IMR-90 (cell line): Measurements from ENCODE around the gene POLR3B. TPM values are rescaled to one million over a fixed set of nuclear protein-coding genes. Genes with fewer than 3 reads are reported as not detected.

Experiments
- ATAC-seq: fragments of 200-7000 bp; cut with Tn5 transposase; 2 replicates; pipeline ENCODE4 v1.9.1; 2020; ENCODE audit warnings: low read depth, mild to moderate bottlenecking, moderate library complexity
- BruUV-seq: library from RNA; stranded (reverse); fragments of 400-500 nt; replicated peaks from 2 replicates; lab custom pipeline; 2021; lab: Mats Ljungman, UMichigan
- CTCF ChIA-PET: fragments of 300-600 bp; formaldehyde crosslinking; extraction: SDS; loops from one replicate; lab custom pipeline; 2021; ENCODE audit warnings: antibody characterized with exemption; lab: Yijun Ruan, JAX
- POLR2A ChIA-PET: fragments of 300-600 bp; sonication (Branson Sonifier 250); formaldehyde crosslinking; loops from one replicate; lab custom pipeline; 2022; ENCODE audit warnings: antibody characterized with exemption; ENCODE audit not compliant: unreplicated experiment; lab: Charles Lee
- DNase-seq: peaks from one replicate; pipeline ENCODE4 v3.0.0; 2013
- H2AFZ ChIP-seq: replicated peaks from 2 replicates; pipeline ENCODE3; 2013; ENCODE audit warnings: low read length, mild to moderate bottlenecking; ENCODE audit not compliant: poor library complexity
- H2AK5ac ChIP-seq: 2 replicates; pipeline ENCODE4 v1.6.1; 2013; ENCODE audit warnings: low read depth, low read length, inconsistent platforms
- H2AK9ac ChIP-seq: replicated peaks from 2 replicates; pipeline ENCODE3; 2013; ENCODE audit warnings: mild to moderate bottlenecking, low read depth, low read length, moderate library complexity; ENCODE audit not compliant: poor library complexity
- H2BK120ac ChIP-seq: 2 replicates; pipeline ENCODE4 v1.6.1; 2013; ENCODE audit warnings: low read depth, low read length, inconsistent platforms
- H2BK15ac ChIP-seq: 3 replicates; pipeline ENCODE4 v1.6.1; 2013; ENCODE audit warnings: low read depth, low read length, inconsistent platforms
- H2BK20ac ChIP-seq: 2 replicates; pipeline ENCODE4 v1.6.1; 2013; ENCODE audit warnings: low read depth, mild to moderate bottlenecking, inconsistent platforms, low read length, moderate library complexity
- H2BK5ac ChIP-seq: 2 replicates; pipeline ENCODE4 v1.6.1; 2013; ENCODE audit warnings: mild to moderate bottlenecking, low read depth, low read length, inconsistent platforms; ENCODE audit not compliant: poor library complexity, severe bottlenecking
- H3K14ac ChIP-seq: replicated peaks from 2 replicates; pipeline ENCODE4 v1.6.1; 2013; ENCODE audit warnings: low read depth, low read length, inconsistent platforms
- H3K18ac ChIP-seq: 2 replicates; pipeline ENCODE4 v1.6.1; 2013; ENCODE audit warnings: low read depth, low read length, control low read depth
- H3K23ac ChIP-seq: 2 replicates; pipeline ENCODE4 v1.6.1; 2013; ENCODE audit warnings: low read depth, low read length, inconsistent platforms
- H3K27ac ChIP-seq: 2 replicates; pipeline ENCODE4 v1.5.1; 2013; ENCODE audit warnings: mild to moderate bottlenecking, control low read depth, low read length; ENCODE audit not compliant: insufficient read depth
- H3K27me3 ChIP-seq: 2 replicates; pipeline ENCODE4 v1.6.1; 2013; ENCODE audit warnings: low read length; ENCODE audit not compliant: control insufficient read depth, insufficient read depth
- H3K36me3 ChIP-seq: 2 replicates; pipeline ENCODE4 v1.6.1; 2013; ENCODE audit warnings: low read length, mixed read lengths; ENCODE audit not compliant: control insufficient read depth, insufficient read depth
- H3K4ac ChIP-seq: 2 replicates; pipeline ENCODE4 v1.6.1; 2013; ENCODE audit warnings: low read depth, low read length, inconsistent platforms
- H3K4me1 ChIP-seq: 2 replicates; pipeline ENCODE4 v1.6.1; 2013; ENCODE audit warnings: low read length, mixed read lengths; ENCODE audit not compliant: control insufficient read depth, insufficient read depth
- H3K4me2 ChIP-seq: 2 replicates; pipeline ENCODE4 v1.6.1; 2013; ENCODE audit warnings: low read depth, mild to moderate bottlenecking, control low read depth, low read length, moderate library complexity
- H3K4me3 ChIP-seq: 2 replicates; pipeline ENCODE4 v1.5.1; 2013; ENCODE audit warnings: low read depth, mild to moderate bottlenecking, control low read depth, low read length, moderate library complexity; ENCODE audit not compliant: insufficient read depth
- H3K56ac ChIP-seq: 2 replicates; pipeline ENCODE4 v1.6.1; 2013; ENCODE audit warnings: low read length, inconsistent platforms; ENCODE audit not compliant: insufficient read depth; ENCODE audit errors: extremely low read depth
- H3K79me1 ChIP-seq, 2 experiments: 2 replicates each; pipeline ENCODE4 v1.6.1; 2013; ENCODE audit warnings: low read length in 2 of 2, inconsistent platforms in 1 of 2, low read depth in 1 of 2
- H3K9ac ChIP-seq: 2 replicates; pipeline ENCODE4 v1.6.1; 2013; ENCODE audit warnings: low read depth, low read length, control low read depth
- H3K9me1 ChIP-seq: 2 replicates; pipeline ENCODE4 v1.6.1; 2013; ENCODE audit warnings: low read length, inconsistent platforms; ENCODE audit not compliant: insufficient read depth
- H3K9me3 ChIP-seq: 2 replicates; pipeline ENCODE4 v1.6.1; 2013; ENCODE audit warnings: low read length; ENCODE audit not compliant: control insufficient read depth, insufficient read depth
- H4K20me1 ChIP-seq: 2 replicates; pipeline ENCODE4 v1.6.1; 2013; ENCODE audit warnings: low read length, inconsistent platforms; ENCODE audit not compliant: insufficient read depth
- H4K5ac ChIP-seq: 2 replicates; pipeline ENCODE4 v1.6.1; 2013; ENCODE audit warnings: mild to moderate bottlenecking, low read depth, low read length, control low read depth
- H4K8ac ChIP-seq, 2 experiments: 2 replicates each; pipeline ENCODE4 v1.6.1; 2013; ENCODE audit warnings: low read depth in 2 of 2, low read length in 2 of 2, control low read depth in 1 of 2, inconsistent platforms in 1 of 2
- H4K91ac ChIP-seq: 2 replicates; pipeline ENCODE4 v1.6.1; 2013; ENCODE audit warnings: low read depth, low read length, inconsistent platforms; ENCODE audit not compliant: insufficient read depth
- CHD1 ChIP-seq: IDR thresholded peaks from 2 replicates; pipeline ENCODE4 v1.6.1; 2012; ENCODE audit warnings: low read depth, low read length, improper control_type of control experiment
- FOS ChIP-seq: fragments of 150-350 bp; IDR thresholded peaks from 2 replicates; pipeline ENCODE4 v1.6.1; 2016; ENCODE audit warnings: low read depth, low read length
- MAFK ChIP-seq: IDR thresholded peaks from 2 replicates; pipeline ENCODE4 v1.6.1; 2012; ENCODE audit warnings: low read depth, low read length, improper control_type of control experiment
- MAZ ChIP-seq: IDR thresholded peaks from 2 replicates; pipeline ENCODE4 v1.6.1; 2012; ENCODE audit warnings: low read depth, mild to moderate bottlenecking, low read length, improper control_type of control experiment, moderate library complexity, borderline replicate concordance
- WGBS, 2 experiments: methylation state at CpG; one replicate each; pipeline versions ENCODE4 v1.1.5 to v1.1.7; 2013; ENCODE audit warnings: missing lambda C conversion rate in 2 of 2; ENCODE audit not compliant: insufficient read length in 1 of 2; ENCODE audit errors: extremely low coverage in 2 of 2; 5-methylcytosine and 5-hydroxymethylcytosine counted together
- dilution Hi-C: fragments of 300-500 bp; cut with HindIII; formaldehyde crosslinking; loops from one replicate; pipeline ENCODE4 v1.14.3; 2018; ENCODE audit warnings: low sequenced_read_pairs; ENCODE audit not compliant: unreplicated experiment
- in situ Hi-C: fragments of 300-500 bp; cut with MboI; formaldehyde crosslinking; loops from 3 replicates; pipeline ENCODE4 v1.14.3; 2019; ENCODE audit warnings: low sequenced_read_pairs, inconsistent platforms, mixed read lengths
- intact Hi-C: fragments of 100-400 bp; cut with micrococcal nuclease; formaldehyde crosslinking; loops from 2 replicates; pipeline ENCODE4 v1.10.0; 2022
- polyA plus RNA-seq, 3 experiments: library from polyadenylated mRNA; depleted of rRNA; stranded (reverse); fragments of >200 nt; gene quantifications; 2 replicates each; pipeline ENCODE4 v1.2.3, GENCODE V29; 2012; ENCODE audit warnings: low replicate concordance in 1 of 3
- total RNA-seq: library from RNA; depleted of rRNA; stranded (reverse); fragments of >200 nt; gene quantifications from 2 replicates; pipeline ENCODE4 v1.2.3, GENCODE V29; 2012

Gene POLR3B
- total and polyA plus RNA-seq, 2 of the 4 experiments (the other 2 are of a cell fraction) = 6.9 to 15.4 TPM

- Histone ChIP-seq H3K18ac (no peak overlapping the region), H3K27ac (no peak overlapping the region), H3K9me1 (no peaks in the 10 kb centered on the region; the same call in 1 of the 2 replicates), H2BK5ac (no peak overlapping the region), H3K9ac (no peak overlapping the region), H3K4me3 (no peak overlapping the region), H4K8ac (no peak overlapping the region), H4K20me1 (no peaks in the 10 kb centered on the region), H3K56ac (no peak overlapping the region), H3K4me1 (peaks cover 2% of the 10 kb centered on the region), H4K5ac (no peak overlapping the region), H3K9me3 (no peaks in the 10 kb centered on the region), H3K36me3 (peaks cover 4% of the 10 kb centered on the region; the same call in 1 of the 2 replicates), H3K4ac (no peak overlapping the region), H2AK9ac (no peak overlapping the region), H3K79me1 (no peaks in the 10 kb centered on the region), H3K23ac (no peak overlapping the region), H2AK5ac (no peak overlapping the region), H2BK20ac (no peak overlapping the region), H2BK120ac (no peak overlapping the region), H3K27me3 (no peaks in the 10 kb centered on the region), H2BK15ac (no peak overlapping the region), H3K4me2 (no peak overlapping the region), H2AFZ (no peak overlapping the region), H4K91ac (no peak overlapping the region), H3K14ac (no peak overlapping the region)
- intact Hi-C loops (no loop called here), in situ Hi-C loops (no loop called here), dilution Hi-C loops (no loop called here)
- 100% methylated on average over 1 of the region's 2 CpGs; no CpG with 5 or more reads in 1 of the 2 experiments for WGBS, 2 experiments
- CTCF ChIA-PET = interaction anchor here (1.1 to 2.0 kb wide), 2 partner anchors 12 to 24 kb away, joined by 4 read pairs; no protein-coding TSS in a partner anchor
- no peak for DNase-seq
- no peak for ATAC-seq
- no TSS peak for BruUV-seq
- TF ChIP-seq FOS (no peak), MAZ (no peak), CHD1 (no peak), MAFK (no peak)
- POLR2A ChIA-PET = no interaction called here
These were observed 24.5 kb upstream of the POLR3B start for GRCh38 chr12:106333010-106333409.
